Glomerular visceral epithelial cell (primary cell): ENCODE results near the gene IFT88.
"Not testable (repeated sequence)": the region's sequence is repeated elsewhere in the genome, so short reads cannot be mapped to it uniquely, and the experiment has no call there.

Experiments
- DNase-seq: peaks from one replicate; pipeline ENCODE4 v3.0.0-alpha.2; 2016; ENCODE audit errors: extremely low spot score

The IFT88 gene

DNA sequence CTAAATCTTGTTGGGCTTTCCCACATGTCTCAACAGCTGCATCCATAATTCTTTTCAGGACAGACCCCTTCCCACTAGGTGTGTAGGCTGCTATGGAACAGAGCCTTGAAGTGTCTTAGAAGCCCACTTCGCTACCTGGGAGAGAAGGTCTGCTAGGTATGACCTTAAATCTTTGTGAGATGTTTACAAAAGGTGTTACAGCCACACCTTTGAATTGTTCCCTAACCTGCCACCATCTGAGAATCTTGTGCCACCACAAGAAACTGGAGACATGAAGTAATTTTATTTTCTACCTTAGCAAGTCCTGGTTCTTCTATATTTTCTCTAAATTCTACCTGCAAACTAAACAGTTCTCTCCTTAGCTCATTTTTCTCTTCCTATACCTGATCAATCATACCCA, 69.1 kb downstream of the IFT88 start:
- DNase-seq, result no peak

DNA sequence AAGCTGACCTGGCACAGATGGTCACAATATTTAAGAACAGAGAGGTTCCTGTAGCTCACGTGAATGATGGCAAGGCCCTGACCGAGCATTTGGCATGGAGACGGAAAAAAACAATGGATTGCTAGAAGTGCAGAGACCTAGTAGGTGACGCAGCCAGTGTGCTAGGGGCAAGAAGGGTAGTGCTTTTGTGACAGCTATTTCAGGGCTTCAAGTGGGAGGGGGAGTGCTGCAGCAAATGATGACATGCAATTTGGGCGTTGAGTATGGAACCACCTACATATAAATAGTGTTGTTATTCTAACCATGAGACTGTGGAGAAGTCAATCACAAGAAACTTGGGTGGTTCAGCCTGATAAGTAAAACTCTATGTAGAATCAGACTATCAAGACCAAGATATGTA, 70.9 kb downstream of the IFT88 start:
- no peak for DNase-seq

DNA sequence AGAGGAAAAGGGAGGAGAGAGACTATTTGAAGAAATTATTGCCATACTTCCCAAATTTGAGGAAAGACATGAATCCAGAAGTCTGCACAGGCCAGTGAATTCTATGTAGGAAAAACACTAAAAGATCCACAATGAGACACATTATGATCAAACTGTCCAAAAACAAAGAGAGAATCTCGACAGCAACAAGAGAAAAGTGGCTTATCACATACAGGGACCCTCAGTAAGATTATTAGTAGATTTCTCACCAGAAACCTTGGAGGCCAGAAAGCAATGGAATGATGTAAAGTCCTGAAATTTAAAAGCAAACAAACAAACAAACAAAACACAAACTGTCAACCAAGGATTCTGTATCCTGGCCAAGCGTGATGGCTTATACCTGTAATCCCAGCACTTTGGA, 80.8 kb downstream of the IFT88 start:
- no peak for DNase-seq

DNA sequence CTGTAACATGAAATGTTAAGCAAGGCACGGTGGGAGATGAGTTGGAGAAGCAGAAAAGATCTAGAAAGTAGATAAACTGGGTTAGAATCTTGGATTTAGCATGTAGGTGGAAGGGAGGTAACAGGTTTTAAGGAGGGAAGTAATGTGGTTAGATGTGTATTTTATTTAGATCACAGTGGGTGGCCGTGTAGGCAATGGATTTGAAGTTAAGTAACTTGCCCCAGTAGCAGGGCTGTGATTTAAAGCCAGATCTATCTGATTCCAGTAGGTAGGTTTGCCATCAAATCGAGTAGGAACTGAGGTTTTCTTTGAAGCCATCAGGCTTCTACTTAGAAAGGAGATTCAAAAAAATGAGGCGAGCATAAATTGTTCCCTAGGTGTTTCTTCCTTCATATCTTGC, 86.0 kb downstream of the IFT88 start:
- DNase-seq, result no peak

GRCh38 chr13:20654156-20654555, 87.2 kb downstream of the IFT88 start:
- DNase-seq, result no peak

DNA sequence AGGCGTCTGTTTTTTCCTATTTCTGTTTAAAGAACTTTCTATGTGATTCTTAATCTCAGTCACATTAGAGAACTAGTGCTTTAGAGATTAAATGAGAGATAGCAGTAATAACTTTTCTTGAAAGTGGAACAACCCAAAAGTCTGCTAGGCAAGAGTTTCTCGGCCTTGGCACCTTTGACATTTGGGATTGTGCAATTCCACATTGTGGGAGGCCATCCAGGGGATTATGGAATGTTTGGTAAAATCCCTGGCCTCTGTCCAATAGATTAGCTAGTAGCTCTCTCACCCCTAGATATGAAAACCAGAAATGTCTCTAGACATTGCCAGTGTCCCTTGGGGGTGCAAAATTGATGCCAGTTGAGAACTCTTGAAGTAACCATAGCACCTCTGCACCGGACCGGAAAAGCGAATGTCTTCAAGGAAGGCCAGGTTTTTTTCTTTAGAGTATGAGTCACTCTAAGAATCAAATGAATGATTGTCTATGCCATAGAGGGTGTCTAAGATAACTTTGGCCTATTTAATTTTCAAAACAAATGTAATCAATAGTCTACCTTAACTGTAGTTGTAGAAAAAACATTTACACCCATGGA, 91.6 kb downstream of the IFT88 start:
- DNase-seq, result no peak

GRCh38 chr13:20664351-20664750, 97.4 kb downstream of the IFT88 start:
- no peak for DNase-seq

- DNase-seq, result no peak
Observed at GRCh38 chr13:20666948-20667347, 100.0 kb downstream of the IFT88 start.

GRCh38 chr13:20667857-20668437, 101.0 kb downstream of the IFT88 start:
- DNase-seq, result no peak

DNA sequence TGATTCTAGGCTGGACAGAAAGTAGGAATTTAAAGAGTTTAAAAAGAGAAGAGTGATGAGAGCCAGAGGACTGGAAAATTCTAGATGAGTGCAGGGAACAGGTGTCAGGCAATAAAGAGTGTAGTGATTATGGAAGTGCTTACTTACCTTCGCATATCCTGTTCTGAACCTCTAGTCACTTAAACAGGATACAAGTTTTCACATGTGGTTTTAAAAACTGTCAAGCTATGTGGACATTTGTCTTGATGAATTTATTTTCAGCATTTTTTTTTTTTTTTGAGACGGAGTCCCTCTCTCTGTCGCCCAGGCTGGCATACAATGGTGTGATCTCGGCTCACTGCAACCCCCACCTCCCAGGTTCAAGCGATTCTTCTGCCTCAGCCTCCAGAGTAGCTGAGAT, 102.2 kb downstream of the IFT88 start:
- no peak for DNase-seq

- DNase-seq, result no peak
Observed at GRCh38 chr13:20671789-20672188, 104.8 kb downstream of the IFT88 start.

- no peak for DNase-seq
Observed at GRCh38 chr13:20672772-20673171, 105.8 kb downstream of the IFT88 start.

DNA sequence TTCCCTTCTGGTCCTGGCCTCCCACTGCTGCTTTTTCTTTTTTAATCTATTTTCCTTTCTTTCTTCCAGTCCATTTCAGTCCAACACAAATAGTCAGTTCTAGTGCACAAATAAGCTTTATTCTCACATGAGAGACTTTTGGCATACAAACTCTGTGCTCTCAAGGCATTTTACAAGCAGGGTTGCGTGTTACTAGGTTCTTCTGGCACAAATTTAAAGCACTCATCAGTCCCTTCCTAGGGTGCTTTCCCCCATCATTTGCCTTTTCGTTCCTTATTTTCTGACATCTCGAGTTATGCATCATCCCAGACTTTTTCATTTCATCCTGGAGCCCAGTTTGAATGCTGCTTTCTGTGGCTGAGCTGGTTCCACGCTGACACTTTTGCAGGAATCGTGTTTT, 106.8 kb downstream of the IFT88 start:
- DNase-seq, result no peak

GRCh38 chr13:20676213-20676612, 109.3 kb downstream of the IFT88 start:
- DNase-seq, result no peak

DNA sequence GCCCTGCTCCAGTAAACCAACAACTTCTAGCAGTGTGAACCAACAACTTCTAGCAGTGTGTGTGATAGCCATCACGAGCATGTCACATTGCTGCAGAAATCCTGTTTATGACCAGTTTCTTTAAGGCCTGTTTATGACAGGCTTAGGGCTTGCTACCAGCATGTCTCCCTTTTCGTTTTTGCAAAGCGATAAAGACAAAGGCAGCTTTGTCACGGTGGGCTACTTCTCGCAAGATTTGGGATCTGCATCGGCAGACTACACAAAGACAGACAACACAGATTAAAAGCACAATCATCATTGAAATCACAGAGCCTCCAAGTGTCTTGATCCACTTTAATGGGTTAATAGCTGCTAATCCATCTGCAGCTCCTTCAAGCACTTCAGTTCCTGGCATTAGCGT, 111.6 kb downstream of the IFT88 start:
- DNase-seq, result not testable (repeated sequence)

GRCh38 chr13:20679879-20680278, 112.9 kb downstream of the IFT88 start:
- no peak for DNase-seq

GRCh38 chr13:20680416-20681080, 113.6 kb downstream of the IFT88 start:
- no peak for DNase-seq

DNA sequence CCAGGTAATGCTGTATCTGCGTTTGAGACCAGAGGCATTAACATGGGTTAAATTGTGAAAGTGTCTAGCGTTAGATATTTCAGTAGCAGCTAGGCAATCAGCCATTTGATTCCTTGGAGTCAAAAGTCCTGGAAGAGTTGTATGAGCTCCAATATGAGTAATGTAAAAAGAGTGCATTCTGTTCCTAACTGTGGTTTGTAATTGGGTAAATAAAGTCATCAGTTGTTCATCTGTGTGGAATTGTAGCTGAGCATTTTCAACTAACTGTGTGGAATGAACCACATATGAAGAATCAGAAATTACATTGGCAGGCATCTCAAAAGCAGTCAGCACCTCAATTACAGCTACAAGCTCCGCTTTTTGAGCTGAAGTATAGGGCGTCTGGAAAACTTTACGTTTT, 114.5 kb downstream of the IFT88 start:
- not testable (repeated sequence) for DNase-seq

GRCh38 chr13:20682061-20682460, 115.1 kb downstream of the IFT88 start:
- DNase-seq, result no peak

GRCh38 chr13:20684041-20684440, 117.1 kb downstream of the IFT88 start:
- DNase-seq, result no peak

DNA sequence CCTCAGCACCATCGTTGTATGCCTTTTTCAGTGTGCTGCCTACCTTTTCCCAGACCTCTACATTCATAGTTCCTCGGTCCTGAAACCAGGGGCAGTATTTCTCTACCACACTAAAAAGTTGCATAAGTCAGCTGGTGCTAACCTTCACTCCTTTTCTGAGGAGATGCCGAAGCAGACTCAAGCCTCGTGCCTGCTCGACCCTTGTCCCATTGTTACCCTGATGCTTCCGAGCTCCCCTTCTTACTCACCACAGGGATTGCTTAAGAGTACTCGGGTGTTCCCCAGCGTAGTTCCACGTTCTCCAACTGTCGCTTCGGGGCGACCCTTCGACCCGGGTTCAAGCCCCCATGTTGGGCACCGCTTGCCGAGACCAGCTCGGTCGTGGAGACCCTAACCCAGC, 117.6 kb downstream of the IFT88 start:
- no peak for DNase-seq

DNA sequence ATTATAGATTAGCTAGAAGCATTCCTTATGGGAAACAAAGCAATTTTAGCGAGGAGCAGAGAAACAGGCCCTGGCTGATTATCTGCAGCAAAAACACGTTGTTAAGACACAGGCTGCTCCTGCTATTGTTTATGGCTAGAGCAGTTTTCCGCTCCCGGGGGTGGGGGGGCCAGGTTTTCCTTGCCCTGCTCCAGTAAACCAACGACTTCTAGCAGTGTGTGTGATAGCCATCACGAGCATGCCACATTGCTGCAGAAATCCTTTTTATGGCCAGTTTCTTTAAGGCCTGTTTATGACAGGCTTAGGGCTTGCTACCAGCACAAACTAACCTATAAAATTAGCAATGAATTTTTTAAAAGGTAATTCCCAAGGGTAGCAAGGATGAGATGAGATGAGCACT, 118.1 kb downstream of the IFT88 start:
- DNase-seq, result no peak

DNA sequence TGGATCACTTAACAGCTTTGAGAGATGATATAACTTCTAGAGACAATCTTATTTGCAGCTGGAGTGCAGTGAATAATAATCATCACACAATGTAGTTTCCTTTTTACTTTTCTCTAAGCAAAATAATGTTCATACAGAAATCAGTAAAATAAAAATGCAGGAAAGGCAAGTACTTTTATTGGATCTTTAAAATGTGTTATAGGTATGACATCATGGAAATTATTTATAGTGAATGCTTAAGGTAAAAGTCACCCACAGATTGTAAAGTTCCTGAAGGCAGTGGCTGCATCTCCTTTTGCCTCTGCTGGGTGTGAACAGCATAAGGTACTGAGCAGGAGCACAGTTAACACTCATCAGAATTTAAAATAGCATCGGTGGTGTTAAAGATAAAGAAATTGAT, 119.2 kb downstream of the IFT88 start:
- no peak for DNase-seq
